Activated T-cell treated with anti-CD3 and anti-CD28 coated beads for 24 hours (primary cell): ENCODE results near the gene ZNF345.

Source experiments
- DNase-seq: peaks from one replicate; pipeline ENCODE4 v3.0.0-alpha.2; 2020; ENCODE audit warnings: low read depth

The ZNF345 gene

DNA sequence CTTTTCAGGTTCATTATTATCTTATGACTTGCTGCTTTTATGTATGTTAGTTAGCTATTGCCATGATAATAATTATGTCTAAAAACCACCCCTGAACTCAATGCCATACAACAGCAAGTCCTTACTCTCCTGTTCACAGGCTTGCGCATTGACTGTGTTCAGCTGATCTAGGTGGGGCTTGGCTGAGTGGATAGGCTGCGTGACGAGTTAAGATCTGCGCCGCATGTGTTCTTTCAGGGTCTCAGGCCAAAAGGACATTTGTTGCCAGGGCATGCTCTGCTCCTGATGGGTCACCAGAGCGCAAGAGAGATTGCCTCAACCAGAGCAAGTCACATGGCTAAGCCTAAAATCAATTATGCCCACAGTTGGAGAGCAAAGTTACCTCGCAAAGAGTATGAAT is 66.3 kb downstream of the ZNF345 start:
- DNase-seq, result no peak

DNA sequence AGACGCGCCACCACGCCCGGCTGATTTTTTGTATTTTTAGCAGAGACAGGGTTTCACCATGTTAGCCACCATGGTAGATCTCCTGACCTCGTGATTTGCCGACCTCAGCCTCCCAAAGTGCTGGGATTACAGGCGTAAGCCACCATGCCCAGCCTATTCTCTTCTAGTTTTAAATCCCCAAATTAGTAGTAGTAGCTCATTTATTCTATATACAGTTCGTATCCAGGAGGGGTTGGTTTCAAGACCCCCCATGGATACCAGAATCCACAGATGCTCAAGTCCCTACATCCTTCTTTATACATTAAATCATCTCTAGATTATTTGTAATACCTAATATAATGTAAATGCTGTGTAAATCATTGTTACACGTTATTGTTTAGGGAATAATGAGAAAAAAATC is 67.4 kb downstream of the ZNF345 start:
- no peak for DNase-seq
